K562 (cell line): ENCODE results near the gene FERMT3. TPM values are rescaled to one million over a fixed set of nuclear protein-coding genes. Genes with fewer than 3 reads are reported as not detected.

Experiments
- ATAC-seq: fragments of 200-7000 bp; cut with Tn5 transposase; 3 replicates; pipeline ENCODE4 v1.9.1; 2020; ENCODE audit warnings: moderate library complexity
- BruUV-seq: library from RNA; stranded (reverse); fragments of 400-500 nt; replicated peaks from 2 replicates; lab custom pipeline; 2021; lab: Mats Ljungman, UMichigan
- CTCF ChIA-PET: fragments of 300-600 bp; formaldehyde crosslinking; extraction: SDS; loops from one replicate; lab custom pipeline; 2021; ENCODE audit warnings: low intra/inter-chr PET ratio; lab: Yijun Ruan, JAX
- POLR2A ChIA-PET: fragments of 300-600, 350-650 bp; sonication (Branson Sonifier 250); formaldehyde crosslinking; extraction: SDS; loops from one replicate; lab custom pipeline; 2021; ENCODE audit warnings: antibody characterized with exemption, inconsistent platforms; lab: Yijun Ruan, JAX
- DNase-seq, 4 experiments: peaks; one replicate each; pipeline versions ENCODE4 v3.0.0 to v3.0.0-alpha.2; 2011 to 2018; ENCODE audit warnings: low spot score in 3 of 4, mixed read lengths in 3 of 4; ENCODE audit errors: extremely low read depth in 1 of 4
- FAIRE-seq: peaks from 2 replicates; lab custom pipeline; 2011; peaks lifted over from hg19 to GRCh38; lab: Jason Lieb, UNC
- H2AFZ ChIP-seq: 2 replicates; pipeline ENCODE4 v1.6.0; 2011; ENCODE audit warnings: low read depth, low read length, control low read depth, inconsistent platforms
- H3K27ac ChIP-seq: fragments of 200-600 bp; 3 replicates; pipeline ENCODE4 v1.8.0; 2011; ENCODE audit warnings: low read depth, mild to moderate bottlenecking, control low read depth, inconsistent platforms, low read length, moderate library complexity, mixed read lengths; ENCODE audit errors: extremely low read depth
- H3K27me3 ChIP-seq, 2 experiments: fragments of 300-600 bp in 1 of 2; 2 replicates in 1 of 2; 3 replicates in 1 of 2; pipeline versions ENCODE4 v1.6.0 to v1.8.0; 2011; ENCODE audit warnings: inconsistent platforms in 2 of 2, low read length in 2 of 2, mild to moderate bottlenecking in 1 of 2, mixed read lengths in 1 of 2, moderate library complexity in 1 of 2; ENCODE audit not compliant: control insufficient read depth in 2 of 2, insufficient read depth in 2 of 2
- H3K36me3 ChIP-seq: fragments of 300-600 bp; 3 replicates; pipeline ENCODE4 v1.8.0; 2011; ENCODE audit warnings: mild to moderate bottlenecking, low read length, inconsistent platforms; ENCODE audit not compliant: control insufficient read depth, insufficient read depth
- H3K4me1 ChIP-seq, 2 experiments: fragments of 200-600 bp in 1 of 2; replicated peaks in 1 of 2; 2 replicates in 1 of 2; 3 replicates in 1 of 2; pipeline versions ENCODE4 v1.5.1 to v1.8.0; 2011; ENCODE audit warnings: inconsistent platforms in 2 of 2, low read length in 2 of 2, mild to moderate bottlenecking in 1 of 2, mixed read lengths in 1 of 2, moderate library complexity in 1 of 2; ENCODE audit not compliant: control insufficient read depth in 2 of 2, insufficient read depth in 2 of 2
- H3K4me2 ChIP-seq: 2 replicates; pipeline ENCODE4 v1.6.1; 2011; ENCODE audit warnings: low read length, control low read depth, inconsistent platforms, mixed read lengths; ENCODE audit not compliant: insufficient read depth
- H3K4me3 ChIP-seq: fragments of 200-600 bp; sonication (generic), shearing (Covaris generic); 2 replicates; pipeline ENCODE4 v1.5.1; 2016; ENCODE audit warnings: control low read depth, inconsistent platforms
- H3K79me2 ChIP-seq: fragments of 200-600 bp; 3 replicates; pipeline ENCODE4 v1.8.0; 2011; ENCODE audit warnings: low read length, inconsistent platforms; ENCODE audit not compliant: control insufficient read depth, insufficient read depth
- H3K9ac ChIP-seq, 2 experiments: 2 replicates each; pipeline versions ENCODE4 v1.6.0 to v1.6.1; 2011; ENCODE audit warnings: low read depth in 2 of 2, low read length in 2 of 2, control low read depth in 1 of 2, inconsistent platforms in 1 of 2, mild to moderate bottlenecking in 1 of 2, mixed read lengths in 1 of 2; ENCODE audit not compliant: insufficient read depth in 1 of 2
- H3K9me1 ChIP-seq: one replicate; pipeline ENCODE4 v1.6.0; 2011; ENCODE audit warnings: inconsistent platforms, mild to moderate bottlenecking, low read length, moderate library complexity; ENCODE audit not compliant: control insufficient read depth, insufficient read depth
- H3K9me3 ChIP-seq: replicated peaks from 2 replicates; pipeline ENCODE4 v1.5.1; 2011; ENCODE audit warnings: low read depth, low read length, inconsistent platforms; ENCODE audit not compliant: control insufficient read depth, insufficient read depth
- H4K20me1 ChIP-seq: replicated peaks from 2 replicates; pipeline ENCODE4 v1.6.1; 2011; ENCODE audit warnings: low read length, inconsistent platforms, mixed read lengths; ENCODE audit not compliant: control insufficient read depth, insufficient read depth
- C11orf30 ChIP-seq: fragments of 450-650 bp; IDR thresholded peaks from 2 replicates; pipeline ENCODE4 v1.6.1; 2016; ENCODE audit warnings: low read depth, mild to moderate bottlenecking
- CBFA2T3 ChIP-seq: fragments of 450-650 bp; IDR thresholded peaks from 2 replicates; pipeline ENCODE4 v1.6.1; 2017
- E2F6 ChIP-seq, 2 experiments: IDR thresholded peaks; 2 replicates each; pipeline ENCODE4 v1.6.1; 2011; ENCODE audit warnings: borderline replicate concordance in 1 of 2, control low read depth in 1 of 2, low read depth in 1 of 2, low read length in 1 of 2, mild to moderate bottlenecking in 1 of 2, mixed read lengths in 1 of 2, moderate library complexity in 1 of 2; ENCODE audit not compliant: insufficient read depth in 1 of 2, insufficient read length in 1 of 2, poor library complexity in 1 of 2, severe bottlenecking in 1 of 2; ENCODE audit errors: extremely low read depth in 1 of 2
- HMG20B ChIP-seq: fragments of 250-450 bp; sonication (Bioruptor Pico); IDR thresholded peaks from 2 replicates; pipeline ENCODE4 v1.5.0; 2021; ENCODE audit warnings: mild to moderate bottlenecking
- POLR2A ChIP-seq: fragments of 450-650 bp; conservative IDR thresholded peaks from 2 replicates; pipeline ENCODE4 v1.6.1; 2016
- RNF2 ChIP-seq: sonication (generic); IDR thresholded peaks from 2 replicates; pipeline ENCODE4 v1.6.1; 2016
- SMAD1 ChIP-seq: fragments of 150-350 bp; IDR thresholded peaks from 2 replicates; pipeline ENCODE4 v1.6.1; 2014; ENCODE audit warnings: low read length, low read depth; ENCODE audit not compliant: partially characterized antibody
- STAG1 ChIP-seq: sonication (generic); formaldehyde crosslinking; IDR thresholded peaks from 2 replicates; pipeline ENCODE4 v1.5.0; 2020; ENCODE audit warnings: missing genetic modification reagents, borderline replicate concordance
- ZNF232 ChIP-seq: sonication (generic); formaldehyde crosslinking; IDR thresholded peaks from 2 replicates; pipeline ENCODE4 v1.8.0; 2022; ENCODE audit warnings: mild to moderate bottlenecking, missing genetic modification reagents
- ZNF239 ChIP-seq: fragments of 250-450 bp; sonication (Bioruptor Pico); IDR thresholded peaks from 2 replicates; pipeline ENCODE4 v1.4.0; 2020; ENCODE audit warnings: mild to moderate bottlenecking
- WGBS: fragments of 100-300 bp; shearing (Covaris generic); methylation state at CpG from one replicate; pipeline ENCODE4 v1.1.6; 2016; ENCODE audit warnings: low coverage, mixed read lengths; ENCODE audit not compliant: insufficient coverage; ENCODE audit errors: missing lambda C conversion rate; 5-methylcytosine and 5-hydroxymethylcytosine counted together
- in situ Hi-C: fragments of 300-500 bp; cut with MboI; formaldehyde crosslinking; loops from 4 replicates; pipeline ENCODE4 v1.15.0; 2018; ENCODE audit warnings: inconsistent platforms, mixed read lengths
- intact Hi-C: fragments of 100-400 bp; cut with micrococcal nuclease; formaldehyde crosslinking; loops from 2 replicates; pipeline ENCODE4 v1.14.2; 2022
- polyA plus RNA-seq, 8 experiments: library from polyadenylated mRNA; depleted of rRNA in 4 of 8; stranded (reverse) in 5 of 8; unstranded in 3 of 8; fragments of >200 nt; fragmentation: Nextera tagmentation in 2 of 8; fragmentation: Illumina TruSeq in 1 of 8; extraction: Ambion mirVana in 2 of 8; extraction: Trizol in 1 of 8; gene quantifications; 2 replicates each; pipeline versions ENCODE4 v1.2.1 to v1.2.3, GENCODE V29; 2011 to 2014; ENCODE audit warnings: inconsistent platforms in 1 of 8, missing spikeins in 1 of 8
- total RNA-seq, 7 experiments: library from RNA; depleted of rRNA in 6 of 7; stranded (reverse); fragments of >200 nt in 6 of 7; fragmentation: Illumina TruSeq in 2 of 7; extraction: Trizol in 2 of 7; gene quantifications; 2 replicates each; pipeline versions ENCODE4 v1.2.1 to v1.2.3, GENCODE V29; 2011 to 2021; ENCODE audit warnings: low replicate concordance in 1 of 7
- TF ChIP-seq, protein P1 (sequence below): fragments of 450-650 bp; formaldehyde crosslinking; IDR thresholded peaks from 2 replicates; pipeline ENCODE4 v1.4.0; 2020; ENCODE audit warnings: mild to moderate bottlenecking, moderate library complexity
- TF ChIP-seq, protein P2 (sequence below): fragments of 450-650 bp; formaldehyde crosslinking; IDR thresholded peaks from 2 replicates; pipeline ENCODE4 v1.4.0; 2022; ENCODE audit warnings: missing genetic modification characterization

The FERMT3 gene
- total and polyA plus RNA-seq, 9 of the 15 experiments (the other 6 are each of a cell fraction or from before 2014, with no cell fraction given) = 3.2 to 275 (median 79.7) TPM

GRCh38 chr11:64260147-64260708, 53.7 kb downstream of the FERMT3 start:
- no peak for FAIRE-seq
- no peak overlapping the region for H3K4me3 ChIP-seq
- no peaks in the 10 kb centered on the region for H3K9me1 ChIP-seq
- in situ Hi-C loops = no loop called here
- BruUV-seq = no TSS peak
- 0 out of 2 replicates have a peak, but pooled peaks cover 4% of the 10 kb centered on the region for H4K20me1 ChIP-seq
- WGBS = 95% methylated on average over 6 of the region's 6 CpGs
- H3K4me2 ChIP-seq = no peak overlapping the region
- no peak overlapping the region for H2AFZ ChIP-seq
- intact Hi-C loops = no loop called here
- 0 out of 2 replicates have a peak, but pooled peaks have one; percentile 11 for TF ChIP-seq POLR2A
- no peak for TF ChIP-seq ZNF239
- TF ChIP-seq STAG1 (CRISPR knock-in tag) = peak; percentile 13; the same call in 1 of the 2 replicates
- TF ChIP-seq, all 486 proteins: peak for 2
- H3K36me3 ChIP-seq = peaks cover 90% of the 10 kb centered on the region
- POLR2A ChIA-PET = interaction anchor here (1.2 kb wide), 2 partner anchors 9 to 15 kb away, joined by 5 to 7 read pairs; partner anchors contain the start of gene PLCB3
- H3K27ac ChIP-seq = no peak overlapping the region
- H3K9ac ChIP-seq = no peak overlapping the region
- no peaks in the 10 kb centered on the region for H3K27me3 ChIP-seq
- H3K9me3 ChIP-seq = no peaks in the 10 kb centered on the region
- H3K4me1 ChIP-seq = peaks cover 0 to 51% of the 10 kb centered on the region in 2 experiments; a peak in 2 of 5 replicates
- CTCF ChIA-PET = no interaction called here
- ATAC-seq (no peak), DNase-seq (no peak)
- no peaks in the 10 kb centered on the region for H3K79me2 ChIP-seq

- Histone ChIP-seq H3K9me1 (no peaks in the 10 kb centered on the region), H3K4me2 (no peak overlapping the region), H3K4me3 (no peak overlapping the region), H3K79me2 (no peaks in the 10 kb centered on the region), H2AFZ (no peak overlapping the region), H3K9me3 (no peaks in the 10 kb centered on the region), H3K36me3 (peaks cover 90% of the 10 kb centered on the region), H4K20me1 (0 out of 2 replicates have a peak, but pooled peaks cover 4% of the 10 kb centered on the region), H3K9ac (no peak overlapping the region; a peak in 1 of 4 replicates), H3K4me1 (peaks cover 0 to 42% of the 10 kb centered on the region in 2 experiments; a peak in 2 of 5 replicates), H3K27ac (no peak overlapping the region), H3K27me3 (no peaks in the 10 kb centered on the region)
- CTCF ChIA-PET = no interaction called here
- intact Hi-C loops = no loop called here
- no peak for ATAC-seq
- DNase-seq = no peak
- WGBS = 89% methylated on average over 12 of the region's 18 CpGs
- in situ Hi-C loops = no loop called here
- no peak for FAIRE-seq
- POLR2A ChIA-PET = interaction anchor here (0.6 to 1.2 kb wide), 5 partner anchors 10 to 428 kb away, joined by 3 to 7 read pairs (median 4); partner anchors contain the start of gene PLCB3
- no TSS peak for BruUV-seq
- TF ChIP-seq, protein P1, sequence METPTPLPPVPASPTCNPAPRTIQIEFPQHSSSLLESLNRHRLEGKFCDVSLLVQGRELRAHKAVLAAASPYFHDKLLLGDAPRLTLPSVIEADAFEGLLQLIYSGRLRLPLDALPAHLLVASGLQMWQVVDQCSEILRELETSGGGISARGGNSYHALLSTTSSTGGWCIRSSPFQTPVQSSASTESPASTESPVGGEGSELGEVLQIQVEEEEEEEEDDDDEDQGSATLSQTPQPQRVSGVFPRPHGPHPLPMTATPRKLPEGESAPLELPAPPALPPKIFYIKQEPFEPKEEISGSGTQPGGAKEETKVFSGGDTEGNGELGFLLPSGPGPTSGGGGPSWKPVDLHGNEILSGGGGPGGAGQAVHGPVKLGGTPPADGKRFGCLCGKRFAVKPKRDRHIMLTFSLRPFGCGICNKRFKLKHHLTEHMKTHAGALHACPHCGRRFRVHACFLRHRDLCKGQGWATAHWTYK = no peak
- no peak for TF ChIP-seq CBFA2T3
- TF ChIP-seq, protein P2, sequence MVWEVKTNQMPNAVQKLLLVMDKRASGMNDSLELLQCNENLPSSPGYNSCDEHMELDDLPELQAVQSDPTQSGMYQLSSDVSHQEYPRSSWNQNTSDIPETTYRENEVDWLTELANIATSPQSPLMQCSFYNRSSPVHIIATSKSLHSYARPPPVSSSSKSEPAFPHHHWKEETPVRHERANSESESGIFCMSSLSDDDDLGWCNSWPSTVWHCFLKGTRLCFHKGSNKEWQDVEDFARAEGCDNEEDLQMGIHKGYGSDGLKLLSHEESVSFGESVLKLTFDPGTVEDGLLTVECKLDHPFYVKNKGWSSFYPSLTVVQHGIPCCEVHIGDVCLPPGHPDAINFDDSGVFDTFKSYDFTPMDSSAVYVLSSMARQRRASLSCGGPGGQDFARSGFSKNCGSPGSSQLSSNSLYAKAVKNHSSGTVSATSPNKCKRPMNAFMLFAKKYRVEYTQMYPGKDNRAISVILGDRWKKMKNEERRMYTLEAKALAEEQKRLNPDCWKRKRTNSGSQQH (CRISPR knock-in tag) = no peak
- TF ChIP-seq ZNF232 (CRISPR knock-in tag) = no peak
- TF ChIP-seq C11orf30 = no peak
- TF ChIP-seq HMG20B (CRISPR knock-in tag) = no peak
- TF ChIP-seq SMAD1 = no peak
- no peak for TF ChIP-seq RNF2
- TF ChIP-seq E2F6 (IDR thresholded peaks at IDR 0.05; ENCODE audit: borderline replicate concordance in 1 of 2, extremely low read depth in 1 of 2, insufficient read depth in 1 of 2, insufficient read length in 1 of 2, low read depth in 1 of 2, low read length in 1 of 2, poor library complexity in 1 of 2, severe bottlenecking in 1 of 2) = no peak
Observed at GRCh38 chr11:64261556-64262080, 55.1 kb downstream of the FERMT3 start.
